GM19463 (cell line): ENCODE results near the gene NEIL1.
"Not testable (repeated sequence)": the region's sequence is repeated elsewhere in the genome, so short reads cannot be mapped to it uniquely, and the experiment has no call there.

Experiments
- ATAC-seq: cut with Tn5 transposase; IDR thresholded peaks from one replicate; pipeline ENCODE4 v1.9.1; 2021; ENCODE audit warnings: mild to moderate bottlenecking, moderate library complexity; ENCODE audit not compliant: unreplicated experiment

Gene NEIL1

GRCh38 chr15:75369897-75370581 is 23.2 kb downstream of the NEIL1 start:
- ATAC-seq = no peak

- no peak for ATAC-seq
Observed at GRCh38 chr15:75371486-75371885, 24.6 kb downstream of the NEIL1 start.

GRCh38 chr15:75371901-75372688 is 25.3 kb downstream of the NEIL1 start:
- no peak for ATAC-seq

GRCh38 chr15:75380773-75381172 is 33.9 kb downstream of the NEIL1 start:
- no peak for ATAC-seq

- not testable (repeated sequence) for ATAC-seq
Observed at GRCh38 chr15:75383986-75384385, 37.1 kb downstream of the NEIL1 start.

- no peak for ATAC-seq
Observed at GRCh38 chr15:75389791-75390382, 43.0 kb downstream of the NEIL1 start.

GRCh38 chr15:75397494-75397893 is 50.7 kb downstream of the NEIL1 start:
- no peak for ATAC-seq

- no peak for ATAC-seq
Observed at GRCh38 chr15:75403892-75404291, 57.1 kb downstream of the NEIL1 start.
